HL-60 (cell line): ENCODE results near the gene AK5.

ENCODE experiments used
- GABPA ChIP-seq: IDR thresholded peaks from 2 replicates; pipeline ENCODE4 v1.6.1; 2012; ENCODE audit warnings: low read depth
- POLR2AphosphoS5 ChIP-seq: IDR thresholded peaks from 2 replicates; pipeline ENCODE4 v1.6.1; 2012; ENCODE audit warnings: low read depth
- SPI1 ChIP-seq: IDR thresholded peaks from 2 replicates; pipeline ENCODE4 v1.6.1; 2012; ENCODE audit warnings: low read depth, mild to moderate bottlenecking, borderline replicate concordance
- TF ChIP-seq, protein P1 (sequence below): IDR thresholded peaks from one replicate; pipeline ENCODE4 v1.5.1; 2011; ENCODE audit warnings: low read length, control low read depth, inconsistent platforms; ENCODE audit not compliant: insufficient read depth
- TF ChIP-seq, protein P2 (sequence below): IDR thresholded peaks from 2 replicates; pipeline ENCODE4 v1.6.1; 2012; ENCODE audit warnings: low read depth; ENCODE audit not compliant: insufficient replicate concordance

DNA sequence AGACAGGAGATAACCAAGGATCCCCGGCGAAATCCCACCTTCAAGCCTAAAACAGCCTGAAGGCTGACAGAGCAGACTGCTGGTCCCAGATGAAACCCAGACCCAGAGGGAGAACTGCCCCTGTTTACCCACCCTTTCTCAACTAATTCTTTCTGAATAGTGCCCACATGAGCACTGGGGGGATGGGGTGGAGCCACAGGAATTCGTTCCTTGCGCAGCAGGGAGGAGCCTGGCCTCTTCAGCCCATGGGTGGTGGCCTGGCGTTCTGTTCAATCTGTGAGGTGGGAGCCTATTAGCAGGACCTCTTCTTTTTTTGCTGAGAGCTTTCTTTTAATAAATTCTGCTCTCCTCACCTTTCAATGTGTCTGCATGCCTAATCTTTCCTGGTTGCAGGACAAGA lies 6.6 kb upstream of the AK5 start:
- TF ChIP-seq, protein P1, sequence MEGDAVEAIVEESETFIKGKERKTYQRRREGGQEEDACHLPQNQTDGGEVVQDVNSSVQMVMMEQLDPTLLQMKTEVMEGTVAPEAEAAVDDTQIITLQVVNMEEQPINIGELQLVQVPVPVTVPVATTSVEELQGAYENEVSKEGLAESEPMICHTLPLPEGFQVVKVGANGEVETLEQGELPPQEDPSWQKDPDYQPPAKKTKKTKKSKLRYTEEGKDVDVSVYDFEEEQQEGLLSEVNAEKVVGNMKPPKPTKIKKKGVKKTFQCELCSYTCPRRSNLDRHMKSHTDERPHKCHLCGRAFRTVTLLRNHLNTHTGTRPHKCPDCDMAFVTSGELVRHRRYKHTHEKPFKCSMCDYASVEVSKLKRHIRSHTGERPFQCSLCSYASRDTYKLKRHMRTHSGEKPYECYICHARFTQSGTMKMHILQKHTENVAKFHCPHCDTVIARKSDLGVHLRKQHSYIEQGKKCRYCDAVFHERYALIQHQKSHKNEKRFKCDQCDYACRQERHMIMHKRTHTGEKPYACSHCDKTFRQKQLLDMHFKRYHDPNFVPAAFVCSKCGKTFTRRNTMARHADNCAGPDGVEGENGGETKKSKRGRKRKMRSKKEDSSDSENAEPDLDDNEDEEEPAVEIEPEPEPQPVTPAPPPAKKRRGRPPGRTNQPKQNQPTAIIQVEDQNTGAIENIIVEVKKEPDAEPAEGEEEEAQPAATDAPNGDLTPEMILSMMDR, result no peak
- TF ChIP-seq, protein P2, sequence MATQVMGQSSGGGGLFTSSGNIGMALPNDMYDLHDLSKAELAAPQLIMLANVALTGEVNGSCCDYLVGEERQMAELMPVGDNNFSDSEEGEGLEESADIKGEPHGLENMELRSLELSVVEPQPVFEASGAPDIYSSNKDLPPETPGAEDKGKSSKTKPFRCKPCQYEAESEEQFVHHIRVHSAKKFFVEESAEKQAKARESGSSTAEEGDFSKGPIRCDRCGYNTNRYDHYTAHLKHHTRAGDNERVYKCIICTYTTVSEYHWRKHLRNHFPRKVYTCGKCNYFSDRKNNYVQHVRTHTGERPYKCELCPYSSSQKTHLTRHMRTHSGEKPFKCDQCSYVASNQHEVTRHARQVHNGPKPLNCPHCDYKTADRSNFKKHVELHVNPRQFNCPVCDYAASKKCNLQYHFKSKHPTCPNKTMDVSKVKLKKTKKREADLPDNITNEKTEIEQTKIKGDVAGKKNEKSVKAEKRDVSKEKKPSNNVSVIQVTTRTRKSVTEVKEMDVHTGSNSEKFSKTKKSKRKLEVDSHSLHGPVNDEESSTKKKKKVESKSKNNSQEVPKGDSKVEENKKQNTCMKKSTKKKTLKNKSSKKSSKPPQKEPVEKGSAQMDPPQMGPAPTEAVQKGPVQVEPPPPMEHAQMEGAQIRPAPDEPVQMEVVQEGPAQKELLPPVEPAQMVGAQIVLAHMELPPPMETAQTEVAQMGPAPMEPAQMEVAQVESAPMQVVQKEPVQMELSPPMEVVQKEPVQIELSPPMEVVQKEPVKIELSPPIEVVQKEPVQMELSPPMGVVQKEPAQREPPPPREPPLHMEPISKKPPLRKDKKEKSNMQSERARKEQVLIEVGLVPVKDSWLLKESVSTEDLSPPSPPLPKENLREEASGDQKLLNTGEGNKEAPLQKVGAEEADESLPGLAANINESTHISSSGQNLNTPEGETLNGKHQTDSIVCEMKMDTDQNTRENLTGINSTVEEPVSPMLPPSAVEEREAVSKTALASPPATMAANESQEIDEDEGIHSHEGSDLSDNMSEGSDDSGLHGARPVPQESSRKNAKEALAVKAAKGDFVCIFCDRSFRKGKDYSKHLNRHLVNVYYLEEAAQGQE, result no peak
- no peak for TF ChIP-seq POLR2AphosphoS5
- TF ChIP-seq GABPA, result no peak
- TF ChIP-seq SPI1, result no peak
